ENCODE data around the gene BUB3.
"Not testable (repeated sequence)": the region's sequence is repeated elsewhere in the genome, so short reads cannot be mapped to it uniquely, and the experiment has no call there.

Gene BUB3

DNA sequence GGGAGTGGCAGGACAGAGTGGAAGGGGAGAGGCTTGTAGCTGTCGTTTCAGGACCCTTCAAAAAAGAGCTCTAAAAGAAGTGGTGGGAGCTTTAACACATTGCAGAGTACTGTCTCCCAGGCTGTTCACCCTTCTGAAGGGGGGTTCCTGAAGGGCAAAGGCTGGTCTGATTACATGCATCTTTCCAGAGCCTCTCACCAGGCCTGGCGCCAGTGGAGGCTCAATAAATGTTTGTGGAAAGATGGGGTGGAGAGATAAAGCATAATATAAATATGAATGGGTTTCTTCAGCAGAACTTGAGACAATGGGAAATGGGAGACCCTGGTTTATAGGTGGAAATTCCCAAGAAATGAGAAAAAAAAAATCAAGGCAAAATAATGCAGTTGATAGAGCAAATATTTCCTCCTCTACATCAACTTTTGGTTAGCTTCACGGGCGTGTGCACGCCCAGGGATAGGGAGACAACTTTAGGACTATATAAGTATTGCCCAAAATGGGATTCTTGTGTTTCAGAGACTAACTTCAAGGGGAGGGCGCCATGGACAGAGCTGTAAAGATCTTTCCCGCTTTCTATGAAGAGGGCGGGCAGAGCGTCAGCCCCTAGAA lies 613 bp upstream of the BUB3 start:
- H3K27me3 ChIP-seq (ENCODE audit: insufficient read depth, low read length): peaks cover 48% of the 10 kb centered on the region
- H3K4me3 ChIP-seq (ENCODE audit: low read length): no peak overlapping the region

DNA sequence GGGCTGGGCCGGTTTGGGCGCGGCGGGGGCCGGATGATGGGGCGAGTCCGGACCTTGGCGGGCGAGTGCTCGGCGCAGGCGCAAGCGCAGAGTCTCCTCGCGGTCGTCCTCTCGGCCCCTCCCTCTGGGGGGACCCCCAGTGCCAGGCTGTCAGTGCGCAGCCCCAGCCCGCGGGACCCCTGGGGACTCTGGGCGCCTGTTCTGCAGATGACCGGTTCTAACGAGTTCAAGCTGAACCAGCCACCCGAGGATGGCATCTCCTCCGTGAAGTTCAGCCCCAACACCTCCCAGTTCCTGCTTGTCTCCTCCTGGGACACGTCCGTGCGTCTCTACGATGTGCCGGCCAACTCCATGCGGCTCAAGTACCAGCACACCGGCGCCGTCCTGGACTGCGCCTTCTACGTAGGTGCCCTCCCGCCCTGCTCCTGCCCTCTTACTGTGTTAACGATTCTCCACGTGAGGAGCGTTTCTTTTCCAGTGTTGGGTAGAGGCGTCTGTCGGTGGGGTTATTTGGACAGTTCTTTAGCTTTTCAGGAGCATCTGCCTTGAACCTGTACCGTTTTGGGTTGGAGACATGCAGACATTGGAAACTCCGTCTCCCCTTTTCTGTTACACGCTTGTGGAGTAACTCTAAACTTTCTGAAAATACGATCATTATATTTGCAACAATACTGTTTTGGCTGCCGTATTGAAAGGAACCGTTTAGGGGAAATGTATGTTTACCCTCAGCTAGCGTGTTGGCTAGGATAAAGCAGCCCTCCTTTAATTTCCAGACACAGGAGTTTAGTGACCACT lies 706 bp downstream of the BUB3 start:
- peaks cover 43% of the 10 kb centered on the region for H3K36me3 ChIP-seq (ENCODE audit: insufficient read depth, low read length)
- H3K4me1 ChIP-seq (ENCODE audit: insufficient read depth, low read length): peaks cover 47% of the 10 kb centered on the region
- peak overlapping the region; percentile 95 for H3K4me3 ChIP-seq (ENCODE audit: low read length)
- H2AFZ ChIP-seq (ENCODE audit: low read depth, low read length): peak overlapping the region; percentile 57
- no peaks in the 10 kb centered on the region for H3K9me3 ChIP-seq (ENCODE audit: low read length)
- peaks cover 35% of the 10 kb centered on the region for H3K27me3 ChIP-seq (ENCODE audit: insufficient read depth, low read length)

More for the DNA sequence above, 613 bp upstream of the BUB3 start:
- H2AFZ ChIP-seq (ENCODE audit: low read depth, low read length): peak overlapping the region; percentile 31
- peaks cover 51% of the 10 kb centered on the region for H3K4me1 ChIP-seq (ENCODE audit: insufficient read depth, low read length)
- H3K9me3 ChIP-seq (ENCODE audit: low read length): no peaks in the 10 kb centered on the region
- peaks cover 35% of the 10 kb centered on the region for H3K36me3 ChIP-seq (ENCODE audit: insufficient read depth, low read length)

DNA sequence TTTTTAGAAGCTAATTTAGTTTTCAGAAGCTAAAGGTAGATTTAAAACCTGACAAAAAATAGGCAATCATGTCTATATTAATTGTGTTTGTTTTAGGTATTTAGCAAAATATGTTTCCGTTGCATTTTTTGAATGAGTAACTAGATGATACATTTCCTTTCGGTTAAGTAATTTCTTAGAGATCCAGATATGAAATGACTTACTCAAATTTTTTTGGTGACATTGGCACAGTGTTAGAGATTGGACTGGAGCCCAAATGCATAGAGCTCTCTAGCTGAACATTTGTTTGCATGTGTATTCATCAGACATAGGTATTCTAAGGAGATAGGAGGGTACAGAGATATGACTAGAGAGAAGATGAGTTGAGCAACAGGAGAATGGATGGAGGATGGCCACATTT lies 1.9 kb downstream of the BUB3 start:
- Histone ChIP-seq H3K27me3 (ENCODE audit: insufficient read depth, low read length) (peaks cover 23% of the 10 kb centered on the region), H3K4me3 (ENCODE audit: low read length) (peak overlapping the region; percentile 95), H3K9me3 (ENCODE audit: low read length) (no peaks in the 10 kb centered on the region), H3K4me1 (ENCODE audit: insufficient read depth, low read length) (peaks cover 36% of the 10 kb centered on the region), H3K36me3 (ENCODE audit: insufficient read depth, low read length) (peaks cover 54% of the 10 kb centered on the region), H2AFZ (ENCODE audit: low read depth, low read length) (no peak overlapping the region)

DNA sequence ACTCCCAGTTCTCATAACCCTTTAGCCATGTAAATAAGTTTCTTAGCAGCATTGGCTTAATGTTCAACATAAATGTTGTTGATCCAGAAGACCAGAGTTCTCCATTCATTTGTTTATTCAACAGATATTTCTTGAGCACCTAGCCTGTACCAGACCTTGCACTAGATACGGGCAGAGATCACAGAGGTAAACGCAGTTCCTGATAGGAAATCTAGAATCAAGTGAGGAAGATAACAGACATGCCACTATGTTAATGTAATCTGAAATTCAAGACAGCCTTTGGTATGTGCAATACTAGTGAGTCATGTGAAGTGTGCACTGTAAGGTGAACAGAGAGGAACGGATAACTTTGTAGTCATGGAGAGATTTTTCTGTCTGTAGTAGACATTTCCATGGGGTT lies 3.0 kb downstream of the BUB3 start:
- no peak overlapping the region for H2AFZ ChIP-seq (ENCODE audit: low read depth, low read length)
- H3K4me1 ChIP-seq (ENCODE audit: insufficient read depth, low read length): peaks cover 29% of the 10 kb centered on the region
- H3K9me3 ChIP-seq (ENCODE audit: low read length): no peaks in the 10 kb centered on the region
- peaks cover 12% of the 10 kb centered on the region for H3K27me3 ChIP-seq (ENCODE audit: insufficient read depth, low read length)
- H3K36me3 ChIP-seq (ENCODE audit: insufficient read depth, low read length): peaks cover 65% of the 10 kb centered on the region
- H3K4me3 ChIP-seq (ENCODE audit: low read length): no peak overlapping the region

DNA sequence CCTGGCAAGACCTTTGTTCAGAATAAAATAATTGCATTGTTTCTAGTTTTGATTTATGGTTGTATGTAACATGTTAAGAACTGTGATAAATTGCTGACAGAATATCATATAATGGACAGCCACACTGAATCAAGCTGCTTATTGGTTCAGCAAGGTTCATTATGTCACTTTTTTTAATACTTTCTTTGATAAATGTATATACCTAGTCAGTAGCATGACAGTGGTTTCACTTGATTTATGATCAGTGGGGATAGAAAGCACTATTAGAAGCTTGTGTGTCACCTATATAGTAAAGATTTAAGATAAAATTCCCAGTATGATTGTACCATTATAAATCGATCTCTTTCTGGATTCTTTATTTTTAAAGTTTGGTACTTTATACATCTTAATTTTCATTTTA lies 4.5 kb downstream of the BUB3 start:
- no peaks in the 10 kb centered on the region for H3K9me3 ChIP-seq (ENCODE audit: low read length)
- peaks cover 29% of the 10 kb centered on the region for H3K4me1 ChIP-seq (ENCODE audit: insufficient read depth, low read length)
- H3K36me3 ChIP-seq (ENCODE audit: insufficient read depth, low read length): peaks cover 80% of the 10 kb centered on the region
- no peak overlapping the region for H2AFZ ChIP-seq (ENCODE audit: low read depth, low read length)
- H3K27me3 ChIP-seq (ENCODE audit: insufficient read depth, low read length): no peaks in the 10 kb centered on the region
- H3K4me3 ChIP-seq (ENCODE audit: low read length): no peak overlapping the region

DNA sequence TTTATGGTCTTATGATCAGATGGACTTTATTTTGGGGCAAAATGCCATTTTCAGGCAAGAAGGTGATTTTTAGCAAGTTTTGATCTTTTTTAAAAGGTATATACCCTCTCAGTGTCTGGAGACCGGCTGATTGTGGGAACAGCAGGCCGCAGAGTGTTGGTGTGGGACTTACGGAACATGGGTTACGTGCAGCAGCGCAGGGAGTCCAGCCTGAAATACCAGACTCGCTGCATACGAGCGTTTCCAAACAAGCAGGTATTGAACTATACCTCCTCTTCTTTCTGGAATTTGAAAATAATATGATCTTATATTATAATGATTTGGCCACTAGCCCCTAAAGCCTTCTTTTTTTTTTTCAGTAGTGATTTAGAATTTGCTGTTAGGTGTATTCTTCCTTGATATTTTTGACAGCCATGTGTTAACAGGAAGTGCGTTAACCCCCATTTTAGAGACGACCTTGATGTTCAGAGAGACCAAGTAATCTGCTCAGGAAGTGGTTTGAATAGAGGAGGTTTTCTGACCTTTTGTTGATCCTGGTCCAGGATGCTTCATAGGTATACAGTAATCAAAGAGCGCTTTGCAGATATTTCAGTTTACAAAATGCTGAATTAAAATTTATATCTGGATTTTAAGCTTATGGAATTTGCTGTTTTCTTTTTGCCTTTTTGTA lies 6.2 kb downstream of the BUB3 start:
- Histone ChIP-seq H3K4me3 (ENCODE audit: low read length) (no peak overlapping the region), H3K27me3 (ENCODE audit: insufficient read depth, low read length) (no peaks in the 10 kb centered on the region), H3K36me3 (ENCODE audit: insufficient read depth, low read length) (peaks cover 90% of the 10 kb centered on the region)

DNA sequence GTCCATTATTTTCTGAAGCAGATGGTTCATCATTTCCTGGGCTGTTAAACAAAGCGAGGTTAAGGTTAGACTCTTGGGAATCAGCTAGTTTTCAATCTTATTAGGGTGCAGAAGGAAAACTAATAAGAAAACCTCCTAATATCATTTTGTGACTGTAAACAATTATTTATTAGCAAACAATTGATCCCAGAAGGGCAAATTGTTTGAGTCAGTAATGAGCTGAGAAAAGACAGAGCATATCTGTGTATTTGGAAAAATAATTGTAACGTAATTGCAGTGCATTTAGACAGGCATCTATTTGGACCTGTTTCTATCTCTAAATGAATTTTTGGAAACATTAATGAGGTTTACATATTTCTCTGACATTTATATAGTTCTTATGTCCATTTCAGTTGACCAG lies 10.1 kb downstream of the BUB3 start:
- Histone ChIP-seq H3K36me3 (ENCODE audit: insufficient read depth, low read length) (peaks cover 85% of the 10 kb centered on the region), H3K4me1 (ENCODE audit: insufficient read depth, low read length) (no peaks in the 10 kb centered on the region), H3K27me3 (ENCODE audit: insufficient read depth, low read length) (no peaks in the 10 kb centered on the region), H3K9me3 (ENCODE audit: low read length) (no peaks in the 10 kb centered on the region), H2AFZ (ENCODE audit: low read depth, low read length) (no peak overlapping the region), H3K4me3 (ENCODE audit: low read length) (no peak overlapping the region)

More for the DNA sequence above, 6.2 kb downstream of the BUB3 start:
- Histone ChIP-seq H3K4me1 (ENCODE audit: insufficient read depth, low read length) (peaks cover 24% of the 10 kb centered on the region), H3K9me3 (ENCODE audit: low read length) (no peaks in the 10 kb centered on the region), H2AFZ (ENCODE audit: low read depth, low read length) (no peak overlapping the region)

DNA sequence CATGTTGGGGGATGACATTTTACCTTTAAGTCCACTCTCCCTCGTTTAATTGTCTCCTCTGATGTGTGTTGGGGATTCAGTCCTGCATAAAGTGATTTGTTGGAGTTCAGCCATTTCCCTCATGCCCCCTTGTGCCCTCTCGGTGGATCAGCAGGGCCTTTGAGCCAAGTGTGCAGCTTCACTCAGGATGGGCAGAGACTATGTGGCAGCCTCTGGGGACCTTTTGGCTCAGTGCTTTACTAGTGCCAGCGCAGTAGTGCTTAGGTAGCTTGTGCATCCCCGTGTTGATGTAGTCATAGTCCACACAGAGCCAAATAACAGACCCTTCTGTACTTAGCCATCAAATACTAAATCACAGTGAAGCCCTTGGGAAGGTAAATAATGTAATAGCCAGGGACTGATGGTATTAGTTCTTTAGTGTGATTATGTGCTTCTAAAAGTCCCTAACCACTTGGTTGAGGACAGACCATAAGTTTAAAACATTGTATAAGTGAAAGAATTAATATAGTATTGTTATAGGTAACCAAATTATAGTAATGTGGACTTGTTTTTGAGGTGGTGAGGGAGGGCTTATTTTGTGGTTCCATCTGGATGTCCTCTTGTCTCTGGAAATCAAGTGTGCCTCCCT lies 11.4 kb downstream of the BUB3 start:
- Histone ChIP-seq H3K4me3 (ENCODE audit: low read length) (no peak overlapping the region), H3K27me3 (ENCODE audit: insufficient read depth, low read length) (no peaks in the 10 kb centered on the region), H3K4me1 (ENCODE audit: insufficient read depth, low read length) (no peaks in the 10 kb centered on the region), H3K36me3 (ENCODE audit: insufficient read depth, low read length) (peaks cover 78% of the 10 kb centered on the region), H2AFZ (ENCODE audit: low read depth, low read length) (no peak overlapping the region), H3K9me3 (ENCODE audit: low read length) (no peaks in the 10 kb centered on the region)

DNA sequence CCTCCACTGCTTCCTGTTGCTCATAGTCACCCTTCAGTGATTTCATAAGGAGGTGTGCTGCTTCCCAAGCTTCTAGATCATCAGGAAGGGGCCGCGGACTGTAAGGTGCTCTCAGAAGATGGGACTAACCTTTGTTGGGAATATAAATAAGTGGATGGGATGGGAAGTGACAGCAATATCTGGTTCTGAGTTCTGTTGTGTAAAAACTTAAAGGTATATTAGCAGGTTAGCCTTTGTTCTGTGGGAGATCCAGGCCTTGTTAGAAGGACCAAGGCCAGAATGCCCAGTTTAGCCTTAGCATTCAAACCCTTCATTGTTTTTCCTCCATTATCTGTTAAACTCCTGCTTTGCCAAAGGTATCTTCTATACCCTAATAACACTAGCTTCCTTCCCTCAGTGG lies 12.4 kb downstream of the BUB3 start:
- Histone ChIP-seq H3K4me3 (ENCODE audit: low read length) (no peak overlapping the region), H3K9me3 (ENCODE audit: low read length) (no peaks in the 10 kb centered on the region), H3K4me1 (ENCODE audit: insufficient read depth, low read length) (no peaks in the 10 kb centered on the region), H3K36me3 (ENCODE audit: insufficient read depth, low read length) (peaks cover 69% of the 10 kb centered on the region), H3K27me3 (ENCODE audit: insufficient read depth, low read length) (no peaks in the 10 kb centered on the region), H2AFZ (ENCODE audit: low read depth, low read length) (no peak overlapping the region)

DNA sequence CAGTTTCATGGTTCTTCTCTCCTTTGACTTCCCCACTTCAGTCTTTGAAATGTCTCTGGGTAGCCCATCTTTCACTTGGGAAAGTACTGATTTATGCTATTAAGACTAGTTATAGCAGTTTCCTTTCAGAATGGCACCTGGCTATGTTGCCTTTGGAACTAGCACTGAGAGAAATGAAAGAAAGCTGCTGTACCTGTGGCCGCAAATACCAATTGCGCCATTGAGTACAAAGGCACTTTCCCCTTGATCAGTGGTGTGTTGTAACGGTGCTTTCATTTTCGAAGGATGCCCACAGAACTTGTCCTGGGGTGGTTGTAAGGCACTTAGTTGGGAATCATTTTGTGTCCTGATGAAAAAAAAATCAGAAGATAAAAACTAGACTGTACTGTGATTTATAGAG lies 16.8 kb downstream of the BUB3 start:
- no peaks in the 10 kb centered on the region for H3K27me3 ChIP-seq (ENCODE audit: insufficient read depth, low read length)
- no peaks in the 10 kb centered on the region for H3K4me1 ChIP-seq (ENCODE audit: insufficient read depth, low read length)
- no peak overlapping the region for H3K4me3 ChIP-seq (ENCODE audit: low read length)
- no peak overlapping the region for H2AFZ ChIP-seq (ENCODE audit: low read depth, low read length)
- H3K36me3 ChIP-seq (ENCODE audit: insufficient read depth, low read length): peaks cover 39% of the 10 kb centered on the region
- H3K9me3 ChIP-seq (ENCODE audit: low read length): peaks cover 2% of the 10 kb centered on the region

DNA sequence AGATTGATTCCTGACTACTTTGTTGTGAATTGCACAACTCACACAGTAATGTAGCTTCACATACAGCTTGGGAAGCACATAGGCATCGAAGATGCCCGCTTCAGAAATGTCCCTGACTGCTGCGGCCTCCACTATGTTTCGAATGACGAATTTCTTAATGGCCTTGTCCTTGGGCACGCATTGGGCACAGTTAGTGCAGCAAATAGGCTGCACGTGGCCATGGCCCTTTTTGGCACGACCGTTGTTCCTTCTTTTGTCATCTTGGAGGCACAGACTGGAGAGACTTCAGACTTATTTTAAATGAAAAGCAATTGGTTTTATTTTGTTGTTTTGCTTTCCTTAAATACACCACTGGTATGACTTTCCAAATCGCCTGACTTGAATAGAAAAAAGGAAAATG lies 17.4 kb downstream of the BUB3 start:
- peaks cover 37% of the 10 kb centered on the region for H3K36me3 ChIP-seq (ENCODE audit: insufficient read depth, low read length)
- H3K4me1 ChIP-seq (ENCODE audit: insufficient read depth, low read length); H3K4me3 ChIP-seq (ENCODE audit: low read length); H3K27me3 ChIP-seq (ENCODE audit: insufficient read depth, low read length); H3K9me3 ChIP-seq (ENCODE audit: low read length); H2AFZ ChIP-seq (ENCODE audit: low read depth, low read length): not testable (repeated sequence)

DNA sequence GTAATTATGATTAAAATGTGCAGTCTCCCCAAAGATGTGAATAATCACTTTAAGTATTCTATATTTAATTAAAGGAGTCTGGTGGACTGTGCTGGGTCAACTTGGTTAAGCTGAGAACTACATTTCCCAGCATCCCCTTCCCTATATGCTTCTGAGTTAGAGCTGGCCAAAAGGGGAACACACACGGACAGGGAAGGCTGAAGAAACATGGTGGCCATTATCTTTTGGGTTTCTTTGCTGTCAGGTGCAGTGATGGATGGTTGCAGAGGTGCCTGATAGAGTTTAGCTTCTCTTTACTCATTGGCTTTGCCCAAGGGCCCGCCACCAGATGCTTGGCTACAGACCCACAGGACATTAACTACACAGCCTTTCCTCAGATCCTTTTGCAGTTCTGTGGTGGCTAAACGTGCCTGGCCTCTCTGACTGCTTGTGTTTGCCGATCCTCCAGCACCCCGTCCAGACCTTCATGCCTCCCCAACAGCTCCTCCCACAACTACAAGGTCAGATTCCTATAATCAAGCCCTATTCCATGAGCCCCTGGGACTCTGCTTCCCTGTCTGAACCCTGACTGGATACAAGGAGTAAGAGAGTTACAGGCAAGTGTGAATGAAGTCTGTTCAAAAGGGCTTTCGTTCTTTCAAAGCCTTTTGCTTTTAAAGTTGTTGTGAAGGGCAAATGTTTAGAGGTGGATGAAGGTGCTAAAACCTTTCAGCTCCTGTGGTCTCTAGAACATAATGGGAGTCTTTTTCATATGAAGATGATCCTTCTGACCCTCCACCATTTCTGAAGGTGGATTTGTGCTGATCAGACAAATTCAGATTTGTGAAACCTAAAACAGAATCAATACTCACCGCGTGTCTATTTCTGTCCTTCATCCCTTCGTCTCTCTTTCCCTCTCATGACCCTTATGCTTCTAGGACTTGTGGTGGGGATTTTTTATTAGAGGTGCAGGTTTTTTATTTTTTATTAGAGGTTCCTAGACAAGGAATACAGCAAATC lies 21.5 kb downstream of the BUB3 start:
- no peak overlapping the region for H2AFZ ChIP-seq (ENCODE audit: low read depth, low read length)
- H3K36me3 ChIP-seq (ENCODE audit: insufficient read depth, low read length): peaks cover 18% of the 10 kb centered on the region
- H3K9me3 ChIP-seq (ENCODE audit: low read length): peaks cover 2% of the 10 kb centered on the region
- H3K4me1 ChIP-seq (ENCODE audit: insufficient read depth, low read length): no peaks in the 10 kb centered on the region
- no peak overlapping the region for H3K4me3 ChIP-seq (ENCODE audit: low read length)
- no peaks in the 10 kb centered on the region for H3K27me3 ChIP-seq (ENCODE audit: insufficient read depth, low read length)
